Hepatocyte (in vitro differentiated cells): ENCODE results near the gene CACNA1C. TPM values are rescaled to one million over a fixed set of nuclear protein-coding genes. Genes with fewer than 3 reads are reported as not detected.

Experiments
- DNase-seq: peaks from one replicate; pipeline ENCODE4 v3.0.0-alpha.2; 2016; ENCODE audit warnings: low spot score
- H2AFZ ChIP-seq: fragments of 200-600 bp; sonication (generic); 2 replicates; pipeline ENCODE4 v1.6.0; 2016; ENCODE audit warnings: antibody characterized with exemption, mild to moderate bottlenecking
- H3K27ac ChIP-seq: fragments of 200-600 bp; sonication (generic); 2 replicates; pipeline ENCODE4 v1.5.1; 2016; ENCODE audit warnings: mild to moderate bottlenecking
- H3K27me3 ChIP-seq: fragments of 200-600 bp; sonication (generic); 2 replicates; pipeline ENCODE4 v1.6.1; 2016
- H3K36me3 ChIP-seq: fragments of 200-600 bp; sonication (generic); replicated peaks from 2 replicates; pipeline ENCODE4 v1.5.1; 2016; ENCODE audit warnings: low read depth; ENCODE audit not compliant: insufficient read depth
- H3K4me1 ChIP-seq: fragments of 200-600 bp; sonication (generic); 2 replicates; pipeline ENCODE4 v1.5.1; 2016; ENCODE audit warnings: mild to moderate bottlenecking, moderate library complexity; ENCODE audit not compliant: insufficient read depth
- H3K4me2 ChIP-seq: fragments of 200-600 bp; sonication (generic); 2 replicates; pipeline ENCODE4 v1.6.0; 2016
- H3K4me3 ChIP-seq: fragments of 200-600 bp; sonication (generic); 2 replicates; pipeline ENCODE4 v1.5.1; 2016; ENCODE audit warnings: mild to moderate bottlenecking
- H3K79me2 ChIP-seq: fragments of 200-600 bp; sonication (generic); 2 replicates; pipeline ENCODE4 v1.6.0; 2017; ENCODE audit warnings: mild to moderate bottlenecking
- H3K9me2 ChIP-seq: fragments of 200-600 bp; sonication (generic); replicated peaks from 2 replicates; pipeline ENCODE4 v1.6.0; 2017; ENCODE audit warnings: mild to moderate bottlenecking; ENCODE audit not compliant: insufficient read depth
- H3K9me3 ChIP-seq: fragments of 200-600 bp; sonication (generic); 2 replicates; pipeline ENCODE4 v1.5.1; 2016; ENCODE audit warnings: low read depth, mild to moderate bottlenecking
- H4K20me1 ChIP-seq: fragments of 200-600 bp; sonication (generic); 2 replicates; pipeline ENCODE4 v1.6.0; 2016; ENCODE audit warnings: mild to moderate bottlenecking; ENCODE audit not compliant: insufficient read depth, poor library complexity, severe bottlenecking
- EZH2 ChIP-seq: fragments of 200-600 bp; sonication (generic); IDR thresholded peaks from 2 replicates; pipeline ENCODE4 v1.6.1; 2016; ENCODE audit warnings: antibody characterized with exemption, mild to moderate bottlenecking, borderline replicate concordance
- EZH2phosphoT487 ChIP-seq: fragments of 200-600 bp; sonication (generic); IDR thresholded peaks from one replicate; pipeline ENCODE4 v1.6.1; 2018; ENCODE audit warnings: antibody characterized with exemption, mild to moderate bottlenecking, low read depth, moderate library complexity; ENCODE audit not compliant: unreplicated experiment, severe bottlenecking
- WGBS: methylation state at CpG from one replicate; pipeline ENCODE4 v1.1.6; 2016; ENCODE audit warnings: low lambda C conversion rate; ENCODE audit errors: missing lambda C conversion rate; 5-methylcytosine and 5-hydroxymethylcytosine counted together
- polyA plus RNA-seq: library from polyadenylated mRNA; unstranded; fragments of >200 nt; fragmentation: Nextera tagmentation; extraction: Ambion mirVana; gene quantifications from 2 replicates; pipeline ENCODE4 v1.2.1, GENCODE V29; 2016
- total RNA-seq: library from RNA; depleted of rRNA; stranded (reverse); fragments of >200 nt; gene quantifications from 2 replicates; pipeline ENCODE4 v1.2.3, GENCODE V29; 2014
- TF ChIP-seq, protein P1 (sequence below): fragments of 200-600 bp; sonication (generic); IDR thresholded peaks from 2 replicates; pipeline ENCODE4 v1.5.1; 2016; ENCODE audit warnings: antibody characterized with exemption, mild to moderate bottlenecking; ENCODE audit not compliant: poor library complexity

The CACNA1C gene
- total and polyA plus RNA-seq, 2 experiments from 2014 or later, result 3.2 to 4.0 TPM

DNA sequence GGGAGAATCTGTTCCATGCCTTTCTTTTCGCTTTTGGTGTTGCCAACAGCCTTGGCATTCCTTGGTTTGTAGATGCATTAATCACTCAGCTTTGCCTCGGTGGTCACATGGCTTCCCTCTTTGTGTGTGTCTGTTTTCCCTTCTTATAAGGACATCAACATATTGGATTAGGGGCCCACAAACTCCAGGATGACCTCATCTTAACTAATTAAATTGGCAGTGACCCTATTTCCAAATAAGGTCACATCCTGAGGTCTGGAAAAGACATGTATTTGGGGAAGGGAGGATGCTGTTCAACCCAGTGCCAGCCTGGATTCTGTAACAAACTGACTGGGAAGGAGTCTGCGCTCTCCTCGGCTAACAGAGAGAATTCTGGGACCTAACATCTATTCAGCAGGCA is 376.2 kb downstream of the CACNA1C start:
- Histone ChIP-seq H4K20me1 (no peaks in the 10 kb centered on the region), H3K27me3 (no peaks in the 10 kb centered on the region), H2AFZ (no peak overlapping the region), H3K27ac (no peak overlapping the region), H3K4me3 (no peak overlapping the region), H3K79me2 (no peaks in the 10 kb centered on the region), H3K4me2 (no peak overlapping the region), H3K9me3 (no peaks in the 10 kb centered on the region), H3K4me1 (no peaks in the 10 kb centered on the region), H3K36me3 (no peaks in the 10 kb centered on the region), H3K9me2 (no peaks in the 10 kb centered on the region)
- TF ChIP-seq EZH2phosphoT487, result no peak
- TF ChIP-seq, protein P1, sequence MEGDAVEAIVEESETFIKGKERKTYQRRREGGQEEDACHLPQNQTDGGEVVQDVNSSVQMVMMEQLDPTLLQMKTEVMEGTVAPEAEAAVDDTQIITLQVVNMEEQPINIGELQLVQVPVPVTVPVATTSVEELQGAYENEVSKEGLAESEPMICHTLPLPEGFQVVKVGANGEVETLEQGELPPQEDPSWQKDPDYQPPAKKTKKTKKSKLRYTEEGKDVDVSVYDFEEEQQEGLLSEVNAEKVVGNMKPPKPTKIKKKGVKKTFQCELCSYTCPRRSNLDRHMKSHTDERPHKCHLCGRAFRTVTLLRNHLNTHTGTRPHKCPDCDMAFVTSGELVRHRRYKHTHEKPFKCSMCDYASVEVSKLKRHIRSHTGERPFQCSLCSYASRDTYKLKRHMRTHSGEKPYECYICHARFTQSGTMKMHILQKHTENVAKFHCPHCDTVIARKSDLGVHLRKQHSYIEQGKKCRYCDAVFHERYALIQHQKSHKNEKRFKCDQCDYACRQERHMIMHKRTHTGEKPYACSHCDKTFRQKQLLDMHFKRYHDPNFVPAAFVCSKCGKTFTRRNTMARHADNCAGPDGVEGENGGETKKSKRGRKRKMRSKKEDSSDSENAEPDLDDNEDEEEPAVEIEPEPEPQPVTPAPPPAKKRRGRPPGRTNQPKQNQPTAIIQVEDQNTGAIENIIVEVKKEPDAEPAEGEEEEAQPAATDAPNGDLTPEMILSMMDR, result no peak
- no peak for TF ChIP-seq EZH2
- 97% methylated on average over 4 of the region's 4 CpGs for WGBS
- no peak for DNase-seq

DNA sequence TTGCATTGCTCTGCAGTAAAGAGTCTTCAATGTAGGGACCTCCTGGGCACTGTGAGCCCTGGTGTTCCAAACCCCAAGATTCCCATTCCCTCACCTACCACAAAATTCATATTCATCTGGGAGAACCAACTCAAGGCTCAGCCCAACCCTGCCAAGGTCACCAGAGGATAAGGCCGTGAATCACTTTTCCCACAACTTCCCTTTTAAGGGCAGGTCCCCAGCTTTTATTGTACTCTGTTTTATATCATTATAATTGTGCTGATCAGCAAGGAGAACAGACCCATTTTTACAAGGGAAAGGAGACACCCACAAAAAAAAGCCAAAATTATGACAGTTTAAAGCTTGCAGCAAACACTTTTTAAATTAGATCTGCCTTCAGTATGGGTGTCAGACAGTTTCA is 379.0 kb downstream of the CACNA1C start:
- WGBS, result 79% methylated on average over 1 of the region's 1 CpG

DNA sequence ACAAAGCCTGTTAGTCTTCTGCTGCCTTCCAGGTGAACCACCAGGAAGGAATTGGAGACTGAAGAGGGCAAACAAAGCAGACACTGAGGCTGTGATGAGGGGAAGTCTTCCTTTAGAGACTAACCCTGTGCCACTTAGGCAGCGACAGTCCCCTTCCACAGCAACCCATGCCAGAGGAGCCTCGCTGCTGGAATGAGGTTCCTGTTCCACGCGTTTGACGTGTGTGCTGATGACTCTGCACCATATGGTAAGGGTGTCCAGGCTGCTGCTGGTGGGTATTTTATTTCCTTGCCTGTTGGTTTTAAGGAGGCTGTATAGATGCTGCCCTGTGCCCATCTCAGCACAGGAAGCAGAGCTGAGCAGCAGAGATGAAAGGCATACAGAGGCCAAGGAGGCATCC is 380.1 kb downstream of the CACNA1C start:
- TF ChIP-seq, protein P1, result no peak
- Histone ChIP-seq H3K27me3 (no peaks in the 10 kb centered on the region), H3K9me3 (no peaks in the 10 kb centered on the region), H3K4me2 (no peak overlapping the region), H4K20me1 (no peaks in the 10 kb centered on the region), H3K4me3 (no peak overlapping the region), H3K36me3 (no peaks in the 10 kb centered on the region), H3K9me2 (no peaks in the 10 kb centered on the region), H3K27ac (no peak overlapping the region), H3K79me2 (no peaks in the 10 kb centered on the region), H2AFZ (no peak overlapping the region), H3K4me1 (no peaks in the 10 kb centered on the region)
- no peak for DNase-seq
- WGBS, result 87% methylated on average over 5 of the region's 5 CpGs

More for the DNA sequence above, 379.0 kb downstream of the CACNA1C start:
- Histone ChIP-seq H3K27me3 (no peaks in the 10 kb centered on the region), H3K36me3 (no peaks in the 10 kb centered on the region), H4K20me1 (no peaks in the 10 kb centered on the region), H3K4me2 (no peak overlapping the region), H3K4me3 (no peak overlapping the region), H3K79me2 (no peaks in the 10 kb centered on the region), H3K4me1 (no peaks in the 10 kb centered on the region), H2AFZ (no peak overlapping the region), H3K9me3 (no peaks in the 10 kb centered on the region), H3K27ac (no peak overlapping the region), H3K9me2 (no peaks in the 10 kb centered on the region)
- DNase-seq, result no peak
- TF ChIP-seq EZH2 (no peak), EZH2phosphoT487 (no peak)
- TF ChIP-seq, protein P1, result no peak

DNA sequence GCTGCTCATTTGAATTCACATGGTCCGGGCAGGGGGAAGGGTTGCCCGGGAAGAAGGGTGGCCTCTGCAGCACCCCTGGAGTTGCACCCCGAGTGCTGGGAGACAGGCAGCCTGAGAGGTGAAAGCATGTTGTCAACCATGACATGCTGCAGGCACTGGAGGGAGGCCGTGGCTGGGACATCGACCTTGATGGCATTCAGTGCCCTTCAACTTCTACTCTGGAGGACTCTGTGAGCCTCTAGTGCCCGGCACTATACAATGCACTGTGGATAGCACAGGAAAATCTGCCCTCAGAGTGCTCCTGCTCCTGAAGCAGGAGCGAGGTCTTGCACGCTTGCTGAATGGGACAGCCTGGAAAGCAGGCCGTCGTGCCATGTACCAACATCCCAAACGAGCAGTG is 382.7 kb downstream of the CACNA1C start:
- no peak overlapping the region for H3K4me2 ChIP-seq
- no peak overlapping the region for H2AFZ ChIP-seq
- no peaks in the 10 kb centered on the region for H3K79me2 ChIP-seq
- H4K20me1 ChIP-seq, result no peaks in the 10 kb centered on the region
- H3K4me1 ChIP-seq, result no peaks in the 10 kb centered on the region
- no peak for DNase-seq
- no peaks in the 10 kb centered on the region for H3K36me3 ChIP-seq
- 92% methylated on average over 11 of the region's 11 CpGs for WGBS
- no peaks in the 10 kb centered on the region for H3K9me2 ChIP-seq
- no peak overlapping the region for H3K4me3 ChIP-seq
- no peak for TF ChIP-seq EZH2phosphoT487
- no peak overlapping the region for H3K27ac ChIP-seq
- no peaks in the 10 kb centered on the region for H3K9me3 ChIP-seq
- H3K27me3 ChIP-seq, result no peaks in the 10 kb centered on the region
